GM18505 (cell line): Measurements from ENCODE around the gene HDAC4.
A peak's percentile ranks its signal among the peaks of the same experiment; 100 is the strongest.

Source experiments
- ATAC-seq: cut with Tn5 transposase; IDR thresholded peaks from one replicate; pipeline ENCODE4 v1.9.1; 2021; ENCODE audit not compliant: unreplicated experiment
- POLR2A ChIP-seq: IDR thresholded peaks from 4 replicates; pipeline ENCODE4 v1.6.1; 2011; ENCODE audit warnings: borderline replicate concordance; ENCODE audit not compliant: insufficient read depth, insufficient read length; ENCODE audit errors: extremely low read depth

Gene HDAC4

DNA sequence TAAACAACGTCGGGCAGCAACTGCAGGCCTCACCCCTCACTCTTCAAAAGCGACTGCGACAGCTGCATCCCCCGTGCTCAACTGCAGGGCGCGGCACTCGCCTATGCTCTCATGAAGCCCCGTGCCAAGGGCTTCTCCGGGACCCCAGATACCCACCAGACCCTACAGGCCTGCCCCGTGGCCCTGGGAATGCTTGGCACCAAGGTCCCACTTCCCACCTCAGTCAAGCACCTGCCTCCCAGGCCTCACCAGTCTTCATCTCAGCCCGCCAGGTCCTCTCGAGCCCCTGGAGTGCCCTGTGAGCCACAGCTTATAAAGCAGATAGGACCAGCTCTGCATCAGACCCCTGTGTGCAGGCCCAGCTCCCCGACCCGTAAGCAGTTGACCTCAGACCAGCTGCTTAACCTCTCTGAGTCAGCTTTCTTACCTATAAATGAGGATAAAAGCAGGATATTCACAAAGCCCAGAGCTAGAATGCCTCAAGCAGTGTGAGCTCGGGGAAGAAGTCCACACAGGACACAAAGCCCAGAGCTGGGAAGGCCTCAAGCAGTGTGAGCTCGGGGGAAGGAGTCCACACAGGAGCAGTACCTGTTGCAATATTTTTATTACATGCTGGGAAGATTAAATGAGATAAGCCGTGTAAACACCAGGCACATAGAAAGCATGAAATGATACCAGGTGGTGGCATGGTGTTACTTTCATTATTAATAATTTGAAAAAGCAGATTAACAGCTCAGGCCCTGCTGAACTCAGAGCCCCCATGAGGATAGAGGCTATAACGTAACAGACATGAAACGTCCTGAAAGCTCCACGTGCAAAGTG, 96.9 kb downstream of the HDAC4 start:
- TF ChIP-seq POLR2A: no peak
- peak; percentile 51 for ATAC-seq

DNA sequence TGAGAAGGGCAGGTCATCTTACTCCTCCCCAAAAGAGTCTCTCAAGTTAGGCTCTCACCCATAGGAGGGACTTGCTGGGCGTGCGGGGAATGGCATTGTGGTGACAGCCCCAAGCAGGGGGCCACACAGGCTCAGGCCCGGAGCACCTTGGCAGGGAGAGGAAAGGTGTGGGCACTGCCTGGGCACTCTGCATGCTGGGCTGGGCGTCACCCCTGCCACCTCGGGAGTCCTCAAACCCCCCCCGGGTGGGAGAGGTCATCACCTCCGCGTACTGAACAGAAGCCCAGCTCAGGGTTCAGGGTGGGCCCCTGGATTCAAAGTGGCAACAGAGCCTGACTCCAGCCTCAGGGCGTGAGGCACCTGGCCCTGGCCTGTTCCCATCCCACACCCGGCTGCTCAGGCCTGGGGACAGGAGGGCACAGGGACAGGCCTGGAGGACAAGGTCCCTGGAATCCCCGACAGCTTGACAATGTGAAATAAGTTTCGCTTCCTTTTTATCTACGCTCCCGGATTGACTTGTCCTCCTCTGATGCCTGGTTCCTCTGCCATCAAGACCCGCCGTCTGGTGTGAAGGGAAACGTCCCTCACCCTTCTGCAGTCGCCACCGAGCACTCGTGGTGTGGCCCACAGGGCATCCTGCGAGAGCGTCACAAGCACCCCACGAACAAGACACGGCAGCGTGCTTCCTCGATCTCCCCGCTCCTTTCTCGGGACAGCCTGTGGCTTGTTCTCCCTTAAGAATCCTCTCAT, 97.8 kb downstream of the HDAC4 start:
- no peak for TF ChIP-seq POLR2A
- no peak for ATAC-seq

DNA sequence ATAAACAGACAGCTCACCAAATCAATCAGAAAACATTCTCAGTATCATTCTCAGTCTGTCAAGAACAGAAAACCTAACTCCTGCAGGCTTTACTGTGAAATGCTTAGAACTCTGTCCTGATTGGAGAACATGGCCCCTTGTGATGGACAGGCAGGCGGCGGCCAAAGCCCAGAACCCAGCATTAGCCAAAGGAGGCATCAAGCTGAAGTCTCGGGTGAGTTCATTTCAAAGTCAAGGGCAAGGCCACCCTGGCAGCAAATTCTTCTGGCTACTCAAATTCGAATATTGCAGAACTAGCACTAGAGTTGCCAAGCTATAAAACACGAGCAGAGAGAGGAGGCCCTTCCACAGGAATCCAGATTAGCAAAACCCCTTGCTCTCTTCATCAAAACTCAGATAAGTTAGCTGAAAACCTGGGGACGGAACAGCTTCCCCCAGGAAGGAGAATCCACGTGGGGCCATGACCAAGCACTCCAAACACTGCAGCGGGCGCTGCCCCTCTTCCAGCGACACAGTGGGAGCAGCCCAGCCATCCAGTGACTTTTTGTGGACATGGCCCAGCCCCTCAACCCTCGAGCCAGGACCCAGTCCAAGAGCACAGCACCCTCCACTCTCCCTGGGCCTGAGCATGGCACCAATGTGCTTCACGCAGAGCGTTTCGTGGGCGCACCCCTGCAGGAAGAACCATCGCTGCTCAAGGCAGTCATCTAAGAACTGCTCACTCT, 98.6 kb downstream of the HDAC4 start:
- TF ChIP-seq POLR2A: no peak
- no peak for ATAC-seq

DNA sequence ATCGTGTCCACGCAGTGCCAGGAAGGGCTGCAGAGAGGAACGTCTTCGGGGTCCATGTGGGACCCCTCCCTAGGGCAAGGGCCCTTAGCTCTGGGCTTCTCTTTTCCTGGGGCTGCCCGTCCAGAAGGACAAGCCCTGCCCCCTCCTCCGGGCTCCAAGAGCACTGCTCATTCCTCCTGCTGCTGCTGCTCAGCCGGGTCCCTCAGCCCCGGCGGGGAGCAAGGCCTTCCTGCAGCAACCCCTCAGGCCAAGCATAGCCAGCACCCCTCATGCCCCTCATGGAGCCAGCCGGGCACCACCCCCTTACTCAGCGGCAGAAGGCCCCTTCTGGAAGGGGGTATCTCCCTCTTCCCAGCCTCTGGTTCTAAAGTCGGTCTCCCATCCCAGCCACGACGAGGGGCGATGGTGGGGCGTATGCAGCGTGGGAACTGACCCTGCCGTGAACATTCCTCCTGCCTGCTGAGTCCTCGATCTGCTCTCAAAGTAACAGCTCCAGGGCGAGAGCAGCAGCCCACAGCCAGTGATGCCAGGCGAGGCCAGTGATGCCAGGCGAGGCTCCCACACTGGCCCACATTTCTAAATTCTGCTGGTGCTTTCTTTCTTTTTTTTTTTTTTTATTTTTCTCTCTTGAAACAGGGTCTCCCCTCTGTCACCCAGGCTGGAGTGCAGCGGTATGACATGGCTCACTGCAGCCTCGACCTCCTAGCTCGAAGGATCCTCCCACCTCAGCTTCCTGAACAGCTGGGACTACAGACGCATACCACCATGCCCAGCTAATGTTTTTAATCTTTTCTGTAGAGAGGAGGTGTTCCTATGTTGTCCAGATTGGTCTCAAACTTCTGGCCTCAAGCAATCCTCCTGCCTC, 99.7 kb downstream of the HDAC4 start:
- no peak for ATAC-seq
- TF ChIP-seq POLR2A: no peak

DNA sequence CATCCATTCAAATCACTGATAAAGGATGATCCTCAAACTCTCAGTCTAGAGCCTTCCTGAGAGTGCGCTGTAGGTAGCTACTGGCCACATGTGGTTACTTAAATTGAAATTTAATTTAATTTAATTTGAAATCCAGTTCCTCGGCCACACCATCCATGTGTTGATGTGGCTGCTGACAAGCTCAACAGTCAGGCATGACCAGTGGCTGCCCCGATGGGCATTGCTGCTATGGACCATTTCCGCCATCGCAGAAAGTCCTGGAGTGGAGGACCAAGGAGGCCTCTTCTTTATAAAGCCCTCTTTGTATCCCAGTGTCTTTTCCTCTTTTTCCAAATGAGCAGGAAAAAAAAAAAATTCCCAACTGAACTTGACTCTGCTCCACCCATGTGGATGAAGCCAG, 100.6 kb downstream of the HDAC4 start:
- TF ChIP-seq POLR2A: no peak
- no peak for ATAC-seq

DNA sequence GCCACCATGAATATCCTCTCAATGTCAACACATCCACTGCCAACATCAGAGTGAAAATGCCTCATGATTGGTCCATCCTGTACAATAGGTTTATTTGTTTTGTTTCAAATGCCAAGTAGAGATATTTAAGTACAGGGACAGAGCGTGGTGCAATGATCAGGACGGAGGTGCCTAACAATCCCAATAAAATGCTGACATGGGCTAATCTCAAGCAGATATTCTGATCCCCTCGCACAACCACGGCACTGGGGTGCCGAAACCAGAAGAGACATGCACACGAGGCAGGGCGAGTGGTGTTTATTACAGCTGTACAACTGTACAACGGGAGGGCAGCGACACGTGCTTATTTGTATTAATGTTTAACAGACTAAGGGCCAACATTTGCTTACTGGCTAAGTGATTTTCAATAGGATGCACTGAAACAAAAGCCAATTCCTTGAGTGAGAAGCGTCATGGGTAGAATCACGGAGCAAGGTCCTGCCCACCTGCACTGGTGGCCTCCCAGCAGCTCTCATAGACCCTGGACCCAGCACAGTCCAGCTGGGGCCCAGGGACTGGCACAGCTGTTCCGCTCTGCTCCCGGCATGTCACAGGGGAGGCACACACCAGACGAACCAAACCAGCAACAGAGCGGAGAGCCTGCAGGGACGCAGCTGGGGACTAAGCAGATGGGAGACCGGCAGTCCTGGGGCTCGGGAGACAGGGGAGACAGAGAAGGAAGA, 101.4 kb downstream of the HDAC4 start:
- no peak for ATAC-seq
- TF ChIP-seq POLR2A: no peak

DNA sequence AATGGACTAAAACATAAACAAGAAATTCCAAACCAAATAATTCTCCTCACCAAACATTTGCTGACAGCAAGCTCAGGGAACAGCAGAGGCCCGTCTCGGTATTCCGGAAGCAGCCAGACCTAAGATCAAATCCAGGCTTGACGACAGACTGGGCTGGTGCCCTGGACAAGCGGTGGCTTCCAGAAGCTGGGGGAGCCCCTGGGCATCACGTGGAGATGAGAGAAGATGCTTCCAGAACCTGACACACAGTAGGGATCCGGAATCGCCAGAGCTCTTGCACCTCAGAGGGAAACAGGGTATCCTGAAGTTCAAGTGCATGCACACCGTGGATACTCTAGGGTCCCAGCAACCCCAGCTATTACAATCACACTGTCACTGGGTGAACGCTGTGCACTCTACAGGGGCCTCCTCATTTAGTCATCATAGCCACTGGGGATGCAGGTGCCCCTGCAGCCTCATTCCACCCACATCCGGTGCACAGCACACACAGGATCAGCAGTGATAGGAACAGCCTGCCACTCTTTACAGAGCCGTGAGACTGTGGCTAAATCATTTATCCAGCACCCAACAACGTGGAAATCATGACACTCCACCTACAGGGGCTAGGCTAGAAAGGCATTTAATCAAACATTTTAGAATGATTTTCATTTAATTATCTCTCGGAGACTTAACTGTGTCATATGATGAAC, 102.6 kb downstream of the HDAC4 start:
- ATAC-seq: no peak
- TF ChIP-seq POLR2A: no peak

DNA sequence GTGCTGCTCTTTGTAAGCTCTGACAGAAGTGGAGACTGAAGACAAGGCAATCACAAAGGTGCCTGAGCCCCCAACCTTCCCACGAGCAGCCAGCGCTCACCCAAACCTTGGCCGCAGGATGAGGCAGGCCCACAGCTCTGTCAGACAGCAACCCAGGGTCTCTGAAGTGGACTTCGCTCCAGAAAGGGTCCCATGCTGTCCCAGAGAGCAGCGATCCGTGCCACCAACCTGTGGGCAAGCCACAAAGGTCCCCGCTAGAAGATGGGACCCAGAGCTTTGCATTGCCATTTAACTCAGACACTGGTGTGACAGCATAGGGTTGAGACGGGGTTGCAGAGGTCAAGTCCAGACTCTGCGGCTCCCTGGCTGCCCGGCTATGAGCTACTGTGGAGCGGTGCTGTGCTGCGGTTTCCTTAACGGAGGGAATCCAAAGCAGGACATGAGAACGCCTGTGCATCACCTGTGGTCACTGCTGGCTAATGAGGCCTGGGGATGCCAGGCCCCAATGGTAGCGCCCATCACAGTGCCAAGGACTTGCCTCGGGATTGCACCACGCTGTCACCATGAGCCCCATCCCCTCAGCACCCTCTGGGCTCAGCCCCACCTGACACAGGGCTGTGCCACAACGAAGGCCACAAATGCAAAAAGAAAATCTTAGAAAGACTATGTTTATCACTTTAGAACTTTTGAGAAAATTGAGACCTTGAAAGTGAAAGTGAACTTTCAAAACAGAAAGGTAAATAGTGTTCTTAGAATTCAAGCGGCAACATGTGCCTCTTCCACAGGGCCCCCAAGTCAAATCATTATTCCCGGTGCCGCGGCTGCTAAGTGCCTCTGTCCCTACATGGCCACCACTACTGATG, 103.4 kb downstream of the HDAC4 start:
- no peak for TF ChIP-seq POLR2A
- ATAC-seq: no peak

DNA sequence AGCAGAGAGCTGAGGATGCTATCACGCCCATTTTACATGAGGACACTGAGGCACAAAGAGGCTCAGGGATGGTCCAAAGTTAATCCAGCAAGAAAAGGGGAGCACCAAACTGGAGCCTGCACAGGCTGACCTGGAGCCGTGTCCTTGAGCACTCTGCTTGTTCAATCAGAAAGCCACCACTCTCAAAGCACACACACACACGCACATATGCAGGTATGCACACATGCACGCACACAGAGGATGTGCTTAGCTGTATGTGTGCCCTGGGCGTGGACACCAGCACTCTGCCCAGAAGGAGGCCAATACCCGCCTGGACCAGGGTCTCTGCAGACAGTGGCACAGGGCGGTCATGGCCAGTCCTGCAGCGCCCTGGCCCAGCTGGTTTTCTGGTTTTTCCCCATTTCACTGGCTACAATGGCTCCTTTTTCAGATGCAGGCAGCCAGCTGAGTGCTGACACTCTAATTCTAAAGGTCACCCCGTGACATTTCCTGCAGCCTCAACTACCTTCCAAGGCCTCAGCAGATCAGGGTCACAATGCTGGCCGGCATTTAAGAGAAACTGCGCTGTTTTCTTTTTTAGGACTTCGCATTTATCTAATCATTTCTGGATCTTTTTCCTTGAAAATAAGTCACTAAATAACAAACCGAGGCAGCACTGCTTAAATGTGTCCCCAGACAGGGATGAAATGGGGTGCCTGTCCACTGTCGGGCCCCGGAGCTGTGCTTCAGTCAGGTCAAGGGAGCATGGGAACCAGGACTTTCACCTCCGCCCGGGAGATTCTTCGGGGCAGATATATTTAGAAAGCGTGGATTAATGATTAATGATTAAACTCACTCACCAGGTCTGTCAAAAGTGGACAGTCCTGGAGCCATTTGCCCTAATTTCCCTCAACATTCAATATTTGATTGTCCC, 104.5 kb downstream of the HDAC4 start:
- TF ChIP-seq POLR2A: no peak

More for the DNA sequence above, 104.5 kb downstream of the HDAC4 start:
- ATAC-seq: no peak
